ENCODE data around the gene SLC17A3. TPM values are rescaled to one million over a fixed set of nuclear protein-coding genes. Genes with fewer than 3 reads are reported as not detected.

The SLC17A3 gene
- total RNA-seq, 1 experiment from 2014 or later = not detected

DNA sequence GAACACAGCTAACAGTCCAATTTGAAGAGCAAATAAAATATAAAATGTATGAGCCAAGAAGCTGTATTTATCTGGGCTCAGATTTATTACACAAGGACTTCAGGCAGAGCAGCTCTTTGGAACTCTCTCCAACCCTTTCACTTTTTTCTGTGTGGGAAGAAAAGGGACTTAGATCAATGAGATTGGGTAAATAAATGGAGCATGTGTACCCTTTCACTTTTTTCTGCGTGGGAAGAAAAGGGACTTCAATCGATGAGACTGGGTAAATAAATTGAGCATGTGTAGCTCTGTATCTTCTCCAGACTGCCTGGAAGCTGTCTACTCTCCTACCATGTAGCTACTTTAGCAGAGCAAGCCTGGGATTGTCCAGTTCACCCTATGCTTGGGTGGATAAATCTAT, 10.7 kb downstream of the SLC17A3 start (continued):
- TF ChIP-seq, protein P1, sequence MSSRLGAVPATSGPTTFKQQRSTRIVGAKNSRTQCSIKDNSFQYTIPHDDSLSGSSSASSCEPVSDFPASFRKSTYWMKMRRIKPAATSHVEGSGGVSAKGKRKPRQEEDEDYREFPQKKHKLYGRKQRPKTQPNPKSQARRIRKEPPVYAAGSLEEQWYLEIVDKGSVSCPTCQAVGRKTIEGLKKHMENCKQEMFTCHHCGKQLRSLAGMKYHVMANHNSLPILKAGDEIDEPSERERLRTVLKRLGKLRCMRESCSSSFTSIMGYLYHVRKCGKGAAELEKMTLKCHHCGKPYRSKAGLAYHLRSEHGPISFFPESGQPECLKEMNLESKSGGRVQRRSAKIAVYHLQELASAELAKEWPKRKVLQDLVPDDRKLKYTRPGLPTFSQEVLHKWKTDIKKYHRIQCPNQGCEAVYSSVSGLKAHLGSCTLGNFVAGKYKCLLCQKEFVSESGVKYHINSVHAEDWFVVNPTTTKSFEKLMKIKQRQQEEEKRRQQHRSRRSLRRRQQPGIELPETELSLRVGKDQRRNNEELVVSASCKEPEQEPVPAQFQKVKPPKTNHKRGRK (CRISPR knock-in tag; IDR thresholded peaks at IDR 0.05; ENCODE audit: borderline replicate concordance) = no peak
- TF ChIP-seq, protein P2, sequence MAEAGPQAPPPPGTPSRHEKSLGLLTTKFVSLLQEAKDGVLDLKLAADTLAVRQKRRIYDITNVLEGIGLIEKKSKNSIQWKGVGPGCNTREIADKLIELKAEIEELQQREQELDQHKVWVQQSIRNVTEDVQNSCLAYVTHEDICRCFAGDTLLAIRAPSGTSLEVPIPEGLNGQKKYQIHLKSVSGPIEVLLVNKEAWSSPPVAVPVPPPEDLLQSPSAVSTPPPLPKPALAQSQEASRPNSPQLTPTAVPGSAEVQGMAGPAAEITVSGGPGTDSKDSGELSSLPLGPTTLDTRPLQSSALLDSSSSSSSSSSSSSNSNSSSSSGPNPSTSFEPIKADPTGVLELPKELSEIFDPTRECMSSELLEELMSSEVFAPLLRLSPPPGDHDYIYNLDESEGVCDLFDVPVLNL (CRISPR knock-in tag; IDR thresholded peaks at IDR 0.05; ENCODE audit: borderline replicate concordance, low read depth) = no peak
- TF ChIP-seq, protein P3, sequence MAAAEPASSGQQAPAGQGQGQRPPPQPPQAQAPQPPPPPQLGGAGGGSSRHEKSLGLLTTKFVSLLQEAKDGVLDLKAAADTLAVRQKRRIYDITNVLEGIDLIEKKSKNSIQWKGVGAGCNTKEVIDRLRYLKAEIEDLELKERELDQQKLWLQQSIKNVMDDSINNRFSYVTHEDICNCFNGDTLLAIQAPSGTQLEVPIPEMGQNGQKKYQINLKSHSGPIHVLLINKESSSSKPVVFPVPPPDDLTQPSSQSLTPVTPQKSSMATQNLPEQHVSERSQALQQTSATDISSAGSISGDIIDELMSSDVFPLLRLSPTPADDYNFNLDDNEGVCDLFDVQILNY (CRISPR knock-in tag; IDR thresholded peaks at IDR 0.05) = no peak
- TF ChIP-seq, protein P4, sequence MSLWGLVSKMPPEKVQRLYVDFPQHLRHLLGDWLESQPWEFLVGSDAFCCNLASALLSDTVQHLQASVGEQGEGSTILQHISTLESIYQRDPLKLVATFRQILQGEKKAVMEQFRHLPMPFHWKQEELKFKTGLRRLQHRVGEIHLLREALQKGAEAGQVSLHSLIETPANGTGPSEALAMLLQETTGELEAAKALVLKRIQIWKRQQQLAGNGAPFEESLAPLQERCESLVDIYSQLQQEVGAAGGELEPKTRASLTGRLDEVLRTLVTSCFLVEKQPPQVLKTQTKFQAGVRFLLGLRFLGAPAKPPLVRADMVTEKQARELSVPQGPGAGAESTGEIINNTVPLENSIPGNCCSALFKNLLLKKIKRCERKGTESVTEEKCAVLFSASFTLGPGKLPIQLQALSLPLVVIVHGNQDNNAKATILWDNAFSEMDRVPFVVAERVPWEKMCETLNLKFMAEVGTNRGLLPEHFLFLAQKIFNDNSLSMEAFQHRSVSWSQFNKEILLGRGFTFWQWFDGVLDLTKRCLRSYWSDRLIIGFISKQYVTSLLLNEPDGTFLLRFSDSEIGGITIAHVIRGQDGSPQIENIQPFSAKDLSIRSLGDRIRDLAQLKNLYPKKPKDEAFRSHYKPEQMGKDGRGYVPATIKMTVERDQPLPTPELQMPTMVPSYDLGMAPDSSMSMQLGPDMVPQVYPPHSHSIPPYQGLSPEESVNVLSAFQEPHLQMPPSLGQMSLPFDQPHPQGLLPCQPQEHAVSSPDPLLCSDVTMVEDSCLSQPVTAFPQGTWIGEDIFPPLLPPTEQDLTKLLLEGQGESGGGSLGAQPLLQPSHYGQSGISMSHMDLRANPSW (CRISPR knock-in tag; conservative IDR thresholded peaks at IDR 0.05; ENCODE audit: low read depth) = no peak
- TF ChIP-seq, protein P5, sequence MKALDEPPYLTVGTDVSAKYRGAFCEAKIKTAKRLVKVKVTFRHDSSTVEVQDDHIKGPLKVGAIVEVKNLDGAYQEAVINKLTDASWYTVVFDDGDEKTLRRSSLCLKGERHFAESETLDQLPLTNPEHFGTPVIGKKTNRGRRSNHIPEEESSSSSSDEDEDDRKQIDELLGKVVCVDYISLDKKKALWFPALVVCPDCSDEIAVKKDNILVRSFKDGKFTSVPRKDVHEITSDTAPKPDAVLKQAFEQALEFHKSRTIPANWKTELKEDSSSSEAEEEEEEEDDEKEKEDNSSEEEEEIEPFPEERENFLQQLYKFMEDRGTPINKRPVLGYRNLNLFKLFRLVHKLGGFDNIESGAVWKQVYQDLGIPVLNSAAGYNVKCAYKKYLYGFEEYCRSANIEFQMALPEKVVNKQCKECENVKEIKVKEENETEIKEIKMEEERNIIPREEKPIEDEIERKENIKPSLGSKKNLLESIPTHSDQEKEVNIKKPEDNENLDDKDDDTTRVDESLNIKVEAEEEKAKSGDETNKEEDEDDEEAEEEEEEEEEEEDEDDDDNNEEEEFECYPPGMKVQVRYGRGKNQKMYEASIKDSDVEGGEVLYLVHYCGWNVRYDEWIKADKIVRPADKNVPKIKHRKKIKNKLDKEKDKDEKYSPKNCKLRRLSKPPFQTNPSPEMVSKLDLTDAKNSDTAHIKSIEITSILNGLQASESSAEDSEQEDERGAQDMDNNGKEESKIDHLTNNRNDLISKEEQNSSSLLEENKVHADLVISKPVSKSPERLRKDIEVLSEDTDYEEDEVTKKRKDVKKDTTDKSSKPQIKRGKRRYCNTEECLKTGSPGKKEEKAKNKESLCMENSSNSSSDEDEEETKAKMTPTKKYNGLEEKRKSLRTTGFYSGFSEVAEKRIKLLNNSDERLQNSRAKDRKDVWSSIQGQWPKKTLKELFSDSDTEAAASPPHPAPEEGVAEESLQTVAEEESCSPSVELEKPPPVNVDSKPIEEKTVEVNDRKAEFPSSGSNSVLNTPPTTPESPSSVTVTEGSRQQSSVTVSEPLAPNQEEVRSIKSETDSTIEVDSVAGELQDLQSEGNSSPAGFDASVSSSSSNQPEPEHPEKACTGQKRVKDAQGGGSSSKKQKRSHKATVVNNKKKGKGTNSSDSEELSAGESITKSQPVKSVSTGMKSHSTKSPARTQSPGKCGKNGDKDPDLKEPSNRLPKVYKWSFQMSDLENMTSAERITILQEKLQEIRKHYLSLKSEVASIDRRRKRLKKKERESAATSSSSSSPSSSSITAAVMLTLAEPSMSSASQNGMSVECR (CRISPR knock-in tag; IDR thresholded peaks at IDR 0.05; ENCODE audit: borderline replicate concordance) = no peak
- TF ChIP-seq, protein P6, sequence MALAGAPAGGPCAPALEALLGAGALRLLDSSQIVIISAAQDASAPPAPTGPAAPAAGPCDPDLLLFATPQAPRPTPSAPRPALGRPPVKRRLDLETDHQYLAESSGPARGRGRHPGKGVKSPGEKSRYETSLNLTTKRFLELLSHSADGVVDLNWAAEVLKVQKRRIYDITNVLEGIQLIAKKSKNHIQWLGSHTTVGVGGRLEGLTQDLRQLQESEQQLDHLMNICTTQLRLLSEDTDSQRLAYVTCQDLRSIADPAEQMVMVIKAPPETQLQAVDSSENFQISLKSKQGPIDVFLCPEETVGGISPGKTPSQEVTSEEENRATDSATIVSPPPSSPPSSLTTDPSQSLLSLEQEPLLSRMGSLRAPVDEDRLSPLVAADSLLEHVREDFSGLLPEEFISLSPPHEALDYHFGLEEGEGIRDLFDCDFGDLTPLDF (CRISPR knock-in tag; IDR thresholded peaks at IDR 0.05) = no peak
- TF ChIP-seq, protein P7, sequence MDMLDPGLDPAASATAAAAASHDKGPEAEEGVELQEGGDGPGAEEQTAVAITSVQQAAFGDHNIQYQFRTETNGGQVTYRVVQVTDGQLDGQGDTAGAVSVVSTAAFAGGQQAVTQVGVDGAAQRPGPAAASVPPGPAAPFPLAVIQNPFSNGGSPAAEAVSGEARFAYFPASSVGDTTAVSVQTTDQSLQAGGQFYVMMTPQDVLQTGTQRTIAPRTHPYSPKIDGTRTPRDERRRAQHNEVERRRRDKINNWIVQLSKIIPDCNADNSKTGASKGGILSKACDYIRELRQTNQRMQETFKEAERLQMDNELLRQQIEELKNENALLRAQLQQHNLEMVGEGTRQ (CRISPR knock-in tag; IDR thresholded peaks at IDR 0.05) = no peak
- no peak for TF ChIP-seq IRF2 (CRISPR knock-in tag; IDR thresholded peaks at IDR 0.05; ENCODE audit: borderline replicate concordance, low read depth)
- no peak for TF ChIP-seq NFE2L1 (CRISPR knock-in tag; IDR thresholded peaks at IDR 0.05)
- TF ChIP-seq PRRX2 (CRISPR knock-in tag; IDR thresholded peaks at IDR 0.05) = no peak

DNA sequence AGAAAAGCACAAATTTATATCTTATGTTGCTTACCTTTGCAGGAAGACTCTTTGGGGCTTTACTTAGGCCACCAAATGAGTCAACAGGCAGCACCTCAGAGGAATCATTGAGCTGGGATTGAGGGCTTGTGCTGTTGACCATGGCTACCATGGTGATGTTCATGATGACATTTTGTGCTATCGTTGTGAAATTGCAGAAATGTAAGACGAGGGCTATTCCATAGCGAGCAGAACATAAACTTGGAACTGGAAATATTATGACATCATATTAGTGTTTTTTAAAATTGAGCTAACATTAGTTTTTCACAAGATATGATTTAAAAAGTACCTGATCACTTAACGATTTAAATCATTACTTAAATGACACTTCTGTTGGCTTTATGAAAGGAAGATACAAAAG, 11.8 kb downstream of the SLC17A3 start:
- ATAC-seq (no peak), DNase-seq (ENCODE audit: low spot score) (no peak)
- no peak overlapping the region for H3K4me3 Mint-ChIP-seq
- TF ChIP-seq GABPB1 (CRISPR knock-in tag; IDR thresholded peaks at IDR 0.05) (peak; percentile 85), OVOL2 (CRISPR knock-in tag; IDR thresholded peaks at IDR 0.05; ENCODE audit: borderline replicate concordance) (no peak), TEAD1 (CRISPR knock-in tag; IDR thresholded peaks at IDR 0.05) (no peak), SP1 (CRISPR knock-in tag; conservative IDR thresholded peaks at IDR 0.05) (no peak), IRF2 (CRISPR knock-in tag; IDR thresholded peaks at IDR 0.05; ENCODE audit: borderline replicate concordance, low read depth) (no peak), JUN (CRISPR knock-in tag; IDR thresholded peaks at IDR 0.05) (no peak), ELF4 (CRISPR knock-in tag; IDR thresholded peaks at IDR 0.05; ENCODE audit: low read depth) (no peak)
- TF ChIP-seq, protein P8, sequence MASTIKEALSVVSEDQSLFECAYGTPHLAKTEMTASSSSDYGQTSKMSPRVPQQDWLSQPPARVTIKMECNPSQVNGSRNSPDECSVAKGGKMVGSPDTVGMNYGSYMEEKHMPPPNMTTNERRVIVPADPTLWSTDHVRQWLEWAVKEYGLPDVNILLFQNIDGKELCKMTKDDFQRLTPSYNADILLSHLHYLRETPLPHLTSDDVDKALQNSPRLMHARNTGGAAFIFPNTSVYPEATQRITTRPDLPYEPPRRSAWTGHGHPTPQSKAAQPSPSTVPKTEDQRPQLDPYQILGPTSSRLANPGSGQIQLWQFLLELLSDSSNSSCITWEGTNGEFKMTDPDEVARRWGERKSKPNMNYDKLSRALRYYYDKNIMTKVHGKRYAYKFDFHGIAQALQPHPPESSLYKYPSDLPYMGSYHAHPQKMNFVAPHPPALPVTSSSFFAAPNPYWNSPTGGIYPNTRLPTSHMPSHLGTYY (CRISPR knock-in tag; IDR thresholded peaks at IDR 0.05) = no peak
- no peaks in the 10 kb centered on the region for H3K9me3 Mint-ChIP-seq
- POLR2A ChIA-PET = no interaction called here
- H3K4me1 Mint-ChIP-seq = no peaks in the 10 kb centered on the region
- H3K27me3 Mint-ChIP-seq (ENCODE audit: low read depth) = peaks cover 2% of the 10 kb centered on the region; the same call in 1 of the 2 replicates
- CTCF ChIA-PET = interaction anchor here (1.7 kb wide), 1 partner anchor 20 kb away, joined by 10 read pairs; no protein-coding TSS in a partner anchor
- no peaks in the 10 kb centered on the region for H3K36me3 Mint-ChIP-seq
- H3K27ac Mint-ChIP-seq = no peak overlapping the region
